Activated CD4-positive, alpha-beta T cell treated with anti-CD3 and anti-CD28 coated beads for 36 hours (primary cell): ENCODE results near the gene TMEM245. TPM values are rescaled to one million over a fixed set of nuclear protein-coding genes. Genes with fewer than 3 reads are reported as not detected.
A peak's percentile ranks its signal among the peaks of the same experiment; 100 is the strongest.
"Not testable (repeated sequence)": the region's sequence is repeated elsewhere in the genome, so short reads cannot be mapped to it uniquely, and the experiment has no call there.

Experiments used
- ATAC-seq: fragments of 200-7000 bp; cut with Tn5 transposase; one replicate; pipeline ENCODE4 v1.10.0; 2021; ENCODE audit warnings: mild to moderate bottlenecking, moderate library complexity
- CTCF ChIA-PET: fragments of 350-600 bp; sonication (Branson Sonifier 250); formaldehyde crosslinking; loops from one replicate; lab custom pipeline; 2021; ENCODE audit warnings: antibody characterized with exemption; lab: Charles Lee
- POLR2A ChIA-PET: fragments of 350-600 bp; sonication (Branson Sonifier 250); formaldehyde crosslinking; loops from one replicate; lab custom pipeline; 2021; ENCODE audit warnings: antibody characterized with exemption, inconsistent platforms; lab: Charles Lee
- DNase-seq: peaks from one replicate; pipeline ENCODE4 v3.0.0-alpha.2; 2020
- H3K27ac Mint-ChIP-seq: one replicate; pipeline ENCODE4 v1.8.0; 2021; ENCODE audit warnings: mixed read lengths
- H3K27me3 Mint-ChIP-seq: one replicate; pipeline ENCODE4 v1.8.0; 2021; ENCODE audit warnings: mixed read lengths
- H3K36me3 Mint-ChIP-seq: one replicate; pipeline ENCODE4 v1.8.0; 2021; ENCODE audit warnings: low read depth, mixed read lengths
- H3K4me1 Mint-ChIP-seq: one replicate; pipeline ENCODE4 v1.8.0; 2021; ENCODE audit warnings: mixed read lengths
- H3K4me3 Mint-ChIP-seq: one replicate; pipeline ENCODE4 v1.8.0; 2021; ENCODE audit warnings: mild to moderate bottlenecking, moderate library complexity, mixed read lengths
- H3K9me3 Mint-ChIP-seq: one replicate; pipeline ENCODE4 v1.8.0; 2021; ENCODE audit warnings: low read depth, mixed read lengths
- intact Hi-C, 2 experiments: fragments of 100-400 bp; cut with DNase I in 1 of 2; cut with micrococcal nuclease in 1 of 2; formaldehyde crosslinking; loops; one replicate each; pipeline versions ENCODE4 v1.14.2 to v1.15.1; 2022 to 2024; cut with DNase I, micrococcal nuclease
- total RNA-seq, 2 experiments: library from RNA; stranded (reverse); gene quantifications; one replicate each; pipeline ENCODE4 v1.2.3, GENCODE V29; 2021

Gene TMEM245
- total RNA-seq, 2 experiments from 2014 or later = 24.0 to 24.5 TPM

- H3K4me3 Mint-ChIP-seq = no peak overlapping the region
- intact Hi-C loops = no loop called here
- ATAC-seq (no peak), DNase-seq (no peak)
- peaks cover 26% of the 10 kb centered on the region for H3K36me3 Mint-ChIP-seq
- no peaks in the 10 kb centered on the region for H3K27me3 Mint-ChIP-seq
- ChIA-PET POLR2A (no interaction called here), CTCF (no interaction called here)
- no peaks in the 10 kb centered on the region for H3K9me3 Mint-ChIP-seq
- H3K27ac Mint-ChIP-seq = no peak overlapping the region
- H3K4me1 Mint-ChIP-seq = peaks cover 2% of the 10 kb centered on the region
Observed at GRCh38 chr9:109062543-109062942, 57.2 kb downstream of the TMEM245 start.

GRCh38 chr9:109060191-109060590, 59.6 kb downstream of the TMEM245 start:
- Mint-ChIP-seq H3K27me3 (no peaks in the 10 kb centered on the region), H3K4me1 (peaks cover 2% of the 10 kb centered on the region), H3K9me3 (no peaks in the 10 kb centered on the region), H3K36me3 (peaks cover 33% of the 10 kb centered on the region), H3K27ac (no peak overlapping the region), H3K4me3 (no peak overlapping the region)
- ChIA-PET CTCF (interaction anchor here (0.6 to 2.3 kb wide), 3 partner anchors 11 to 133 kb away, joined by 3 to 6 read pairs (median 6); no protein-coding TSS in a partner anchor), POLR2A (no interaction called here)
- no peak for DNase-seq
- no peak for ATAC-seq
- intact Hi-C loops = no loop called here

GRCh38 chr9:109053121-109053520, 66.6 kb downstream of the TMEM245 start:
- H3K36me3 Mint-ChIP-seq = peaks cover 59% of the 10 kb centered on the region
- POLR2A ChIA-PET, intact Hi-C loops, DNase-seq, H3K4me1 Mint-ChIP-seq, H3K4me3 Mint-ChIP-seq, H3K9me3 Mint-ChIP-seq, H3K27me3 Mint-ChIP-seq, H3K27ac Mint-ChIP-seq, ATAC-seq: not testable (repeated sequence)
- CTCF ChIA-PET = interaction anchor here (1.2 kb wide), 1 partner anchor 23 kb away, joined by 3 read pairs; no protein-coding TSS in a partner anchor

GRCh38 chr9:109052416-109052815, 67.3 kb downstream of the TMEM245 start:
- no peak for DNase-seq
- Mint-ChIP-seq H3K4me3 (no peak overlapping the region), H3K9me3 (no peaks in the 10 kb centered on the region), H3K36me3 (peaks cover 59% of the 10 kb centered on the region), H3K27me3 (no peaks in the 10 kb centered on the region), H3K27ac (no peak overlapping the region), H3K4me1 (peaks cover under 1% of the 10 kb centered on the region)
- ChIA-PET POLR2A (no interaction called here), CTCF (no interaction called here)
- intact Hi-C loops = no loop called here
- ATAC-seq = no peak

GRCh38 chr9:109051733-109052132, 68.0 kb downstream of the TMEM245 start:
- peaks cover 4% of the 10 kb centered on the region for H3K4me1 Mint-ChIP-seq
- H3K9me3 Mint-ChIP-seq = no peaks in the 10 kb centered on the region
- peaks cover 58% of the 10 kb centered on the region for H3K36me3 Mint-ChIP-seq
- no peak overlapping the region for H3K4me3 Mint-ChIP-seq
- CTCF ChIA-PET = no interaction called here
- no peak for ATAC-seq
- no peak overlapping the region for H3K27ac Mint-ChIP-seq
- POLR2A ChIA-PET = no interaction called here
- DNase-seq = no peak
- intact Hi-C loops = no loop called here
- H3K27me3 Mint-ChIP-seq = no peaks in the 10 kb centered on the region

GRCh38 chr9:109050444-109050843, 69.3 kb downstream of the TMEM245 start:
- POLR2A ChIA-PET = no interaction called here
- H3K27ac Mint-ChIP-seq = no peak overlapping the region
- peaks cover 58% of the 10 kb centered on the region for H3K36me3 Mint-ChIP-seq
- DNase-seq = no peak
- H3K27me3 Mint-ChIP-seq = no peaks in the 10 kb centered on the region
- ATAC-seq = no peak
- intact Hi-C loops = no loop called here
- no peak overlapping the region for H3K4me3 Mint-ChIP-seq
- peaks cover 12% of the 10 kb centered on the region for H3K4me1 Mint-ChIP-seq
- no peaks in the 10 kb centered on the region for H3K9me3 Mint-ChIP-seq
- CTCF ChIA-PET = no interaction called here

GRCh38 chr9:109048822-109049221, 70.9 kb downstream of the TMEM245 start:
- DNase-seq (no peak), ATAC-seq (no peak)
- Mint-ChIP-seq H3K4me3 (no peak overlapping the region), H3K27me3 (no peaks in the 10 kb centered on the region), H3K36me3 (peaks cover 57% of the 10 kb centered on the region), H3K4me1 (peaks cover 12% of the 10 kb centered on the region), H3K27ac (no peak overlapping the region), H3K9me3 (no peaks in the 10 kb centered on the region)
- intact Hi-C loops = no loop called here
- ChIA-PET CTCF (interaction anchor here (2.4 kb wide), 1 partner anchor 11 kb away, joined by 6 read pairs; no protein-coding TSS in a partner anchor), POLR2A (no interaction called here)

GRCh38 chr9:109047259-109047658, 72.5 kb downstream of the TMEM245 start:
- H3K9me3 Mint-ChIP-seq = peaks cover 2% of the 10 kb centered on the region
- H3K4me3 Mint-ChIP-seq = no peak overlapping the region
- H3K27me3 Mint-ChIP-seq = no peaks in the 10 kb centered on the region
- ATAC-seq (no peak), DNase-seq (no peak)
- intact Hi-C loops = no loop called here
- peaks cover 12% of the 10 kb centered on the region for H3K4me1 Mint-ChIP-seq
- ChIA-PET CTCF (interaction anchor here (1.1 to 1.2 kb wide), 3 partner anchors 13 to 152 kb away, joined by 3 read pairs; no protein-coding TSS in a partner anchor), POLR2A (no interaction called here)
- peaks cover 59% of the 10 kb centered on the region for H3K36me3 Mint-ChIP-seq
- H3K27ac Mint-ChIP-seq = peak overlapping the region; percentile 14

GRCh38 chr9:109046346-109046745, 73.4 kb downstream of the TMEM245 start:
- DNase-seq (no peak), ATAC-seq (peak; percentile 71)
- peaks cover 12% of the 10 kb centered on the region for H3K4me1 Mint-ChIP-seq
- H3K27me3 Mint-ChIP-seq = no peaks in the 10 kb centered on the region
- CTCF ChIA-PET = no interaction called here
- H3K9me3 Mint-ChIP-seq = peaks cover 2% of the 10 kb centered on the region
- intact Hi-C loops = no loop called here
- H3K36me3 Mint-ChIP-seq = peaks cover 53% of the 10 kb centered on the region
- no peak overlapping the region for H3K4me3 Mint-ChIP-seq
- no peak overlapping the region for H3K27ac Mint-ChIP-seq
- POLR2A ChIA-PET = no interaction called here

GRCh38 chr9:109043578-109043977, 76.2 kb downstream of the TMEM245 start:
- DNase-seq = no peak
- Mint-ChIP-seq H3K9me3 (peaks cover 2% of the 10 kb centered on the region), H3K27me3 (no peaks in the 10 kb centered on the region), H3K4me1 (peaks cover 13% of the 10 kb centered on the region), H3K4me3 (no peak overlapping the region), H3K36me3 (peaks cover 43% of the 10 kb centered on the region), H3K27ac (no peak overlapping the region)
- intact Hi-C loops = no loop called here
- ChIA-PET CTCF (no interaction called here), POLR2A (no interaction called here)
- no peak for ATAC-seq

- ATAC-seq (no peak), DNase-seq (no peak)
- H3K9me3 Mint-ChIP-seq = peaks cover 2% of the 10 kb centered on the region
- ChIA-PET POLR2A (no interaction called here), CTCF (interaction anchor here (0.6 kb wide), 2 partner anchors 27 to 81 kb away, joined by 3 read pairs; no protein-coding TSS in a partner anchor)
- H3K27me3 Mint-ChIP-seq = no peaks in the 10 kb centered on the region
- peaks cover 2% of the 10 kb centered on the region for H3K4me1 Mint-ChIP-seq
- no peak overlapping the region for H3K4me3 Mint-ChIP-seq
- H3K36me3 Mint-ChIP-seq = peaks cover 34% of the 10 kb centered on the region
- H3K27ac Mint-ChIP-seq = no peak overlapping the region
- intact Hi-C loops = no loop called here
Observed at GRCh38 chr9:109040571-109040970, 79.2 kb downstream of the TMEM245 start.

GRCh38 chr9:109039539-109039938, 80.2 kb downstream of the TMEM245 start:
- intact Hi-C loops = no loop called here
- peak overlapping the region; percentile 2 for H3K27ac Mint-ChIP-seq
- ChIA-PET POLR2A (no interaction called here), CTCF (no interaction called here)
- H3K27me3 Mint-ChIP-seq = no peaks in the 10 kb centered on the region
- H3K4me3 Mint-ChIP-seq = no peak overlapping the region
- no peak for ATAC-seq
- DNase-seq = no peak
- H3K36me3 Mint-ChIP-seq = peaks cover 31% of the 10 kb centered on the region
- H3K4me1 Mint-ChIP-seq = peaks cover 2% of the 10 kb centered on the region
- H3K9me3 Mint-ChIP-seq = peaks cover 2% of the 10 kb centered on the region
